OCI-M2 (cell line): ENCODE measurements around the gene GSN.
A peak's percentile ranks its signal among the peaks of the same experiment; 100 is the strongest.
"Not testable (repeated sequence)": the region's sequence is repeated elsewhere in the genome, so short reads cannot be mapped to it uniquely, and the experiment has no call there.

ENCODE experiments used
- DNase-seq: peaks from one replicate; lab custom pipeline; 2025; ENCODE audit not compliant: unreplicated experiment; lab: John Stamatoyannopoulos, UW

GSN gene

GRCh38 chr9:121286973-121287741 is 19.2 kb downstream of the GSN start:
- DNase-seq = peak; percentile 88

GRCh38 chr9:121288673-121289025 is 20.7 kb downstream of the GSN start:
- DNase-seq = no peak

GRCh38 chr9:121289026-121289771 is 21.2 kb downstream of the GSN start:
- no peak for DNase-seq

- no peak for DNase-seq
Observed at GRCh38 chr9:121289772-121290370, 21.9 kb downstream of the GSN start.

- not testable (repeated sequence) for DNase-seq
Observed at GRCh38 chr9:121291536-121291935, 23.6 kb downstream of the GSN start.

- no peak for DNase-seq
Observed at GRCh38 chr9:121292051-121292450, 24.1 kb downstream of the GSN start.

- no peak for DNase-seq
Observed at GRCh38 chr9:121292801-121293241, 24.9 kb downstream of the GSN start.

- no peak for DNase-seq
Observed at GRCh38 chr9:121294151-121294743, 26.3 kb downstream of the GSN start.

GRCh38 chr9:121294866-121295661 is 27.1 kb downstream of the GSN start:
- no peak for DNase-seq

GRCh38 chr9:121295662-121296191 is 27.8 kb downstream of the GSN start:
- no peak for DNase-seq

GRCh38 chr9:121296213-121297127 is 28.5 kb downstream of the GSN start:
- no peak for DNase-seq

- no peak for DNase-seq
Observed at GRCh38 chr9:121297389-121297788, 29.4 kb downstream of the GSN start.

- no peak for DNase-seq
Observed at GRCh38 chr9:121298016-121298538, 30.1 kb downstream of the GSN start.

GRCh38 chr9:121298689-121299466 is 30.9 kb downstream of the GSN start:
- DNase-seq = no peak

GRCh38 chr9:121299467-121300282 is 31.7 kb downstream of the GSN start:
- no peak for DNase-seq

- DNase-seq = no peak
Observed at GRCh38 chr9:121300283-121301119, 32.5 kb downstream of the GSN start.

GRCh38 chr9:121301881-121302286 is 33.9 kb downstream of the GSN start:
- DNase-seq = no peak
